T-helper 2 cell treated with Interferon-gamma antibody and Interleukin-4, amounts not matched to agents 5 μg/mL and 100 μg/mL, for 36 hours (primary cell): Measurements from ENCODE around the gene MST1.

Experiments used
- DNase-seq: peaks from one replicate; pipeline ENCODE4 v3.0.0; 2021; ENCODE audit warnings: low spot score
- H3K27ac Mint-ChIP-seq: one replicate; pipeline ENCODE4 v1.8.0; 2021; ENCODE audit warnings: mild to moderate bottlenecking, mixed read lengths
- H3K27me3 Mint-ChIP-seq: one replicate; pipeline ENCODE4 v1.8.0; 2021; ENCODE audit warnings: low read depth, mixed read lengths
- H3K36me3 Mint-ChIP-seq: one replicate; pipeline ENCODE4 v1.8.0; 2021; ENCODE audit warnings: low read depth, mixed read lengths
- H3K4me1 Mint-ChIP-seq: one replicate; pipeline ENCODE4 v1.8.0; 2021; ENCODE audit warnings: low read depth, mixed read lengths
- H3K4me3 Mint-ChIP-seq: one replicate; pipeline ENCODE4 v1.8.0; 2022; ENCODE audit warnings: mild to moderate bottlenecking, moderate library complexity, mixed read lengths
- H3K9me3 Mint-ChIP-seq: one replicate; pipeline ENCODE4 v1.8.0; 2021; ENCODE audit warnings: mixed read lengths

Gene MST1

GRCh38 chr3:49713336-49714105 lies 24.2 kb upstream of the MST1 start:
- Mint-ChIP-seq H3K36me3 (peaks cover 7% of the 10 kb centered on the region), H3K27ac (no peak overlapping the region), H3K27me3 (no peaks in the 10 kb centered on the region), H3K4me3 (no peak overlapping the region), H3K9me3 (no peaks in the 10 kb centered on the region), H3K4me1 (peaks cover 13% of the 10 kb centered on the region)
- DNase-seq: no peak

GRCh38 chr3:49712631-49713317 lies 23.5 kb upstream of the MST1 start:
- Mint-ChIP-seq H3K27ac (no peak overlapping the region), H3K36me3 (peaks cover 6% of the 10 kb centered on the region), H3K27me3 (no peaks in the 10 kb centered on the region), H3K4me1 (peaks cover 12% of the 10 kb centered on the region), H3K4me3 (no peak overlapping the region), H3K9me3 (no peaks in the 10 kb centered on the region)
- no peak for DNase-seq

- H3K27me3 Mint-ChIP-seq: no peaks in the 10 kb centered on the region
- DNase-seq: no peak
- no peaks in the 10 kb centered on the region for H3K9me3 Mint-ChIP-seq
- no peak overlapping the region for H3K4me3 Mint-ChIP-seq
- H3K4me1 Mint-ChIP-seq: peaks cover 12% of the 10 kb centered on the region
- H3K27ac Mint-ChIP-seq: no peak overlapping the region
- peaks cover 6% of the 10 kb centered on the region for H3K36me3 Mint-ChIP-seq
Observed at GRCh38 chr3:49712166-49712565, 22.9 kb upstream of the MST1 start.

GRCh38 chr3:49711489-49711888 lies 22.2 kb upstream of the MST1 start:
- Mint-ChIP-seq H3K9me3 (no peaks in the 10 kb centered on the region), H3K27ac (peak overlapping the region; percentile 42), H3K36me3 (peaks cover 8% of the 10 kb centered on the region), H3K4me3 (no peak overlapping the region), H3K27me3 (no peaks in the 10 kb centered on the region), H3K4me1 (peaks cover 12% of the 10 kb centered on the region)
- DNase-seq: no peak

- no peak for DNase-seq
- Mint-ChIP-seq H3K9me3 (no peaks in the 10 kb centered on the region), H3K4me1 (peaks cover 12% of the 10 kb centered on the region), H3K27me3 (no peaks in the 10 kb centered on the region), H3K27ac (no peak overlapping the region), H3K4me3 (no peak overlapping the region), H3K36me3 (peaks cover 2% of the 10 kb centered on the region)
Observed at GRCh38 chr3:49709852-49710251, 20.6 kb upstream of the MST1 start.

- peaks cover 5% of the 10 kb centered on the region for H3K4me1 Mint-ChIP-seq
- H3K27ac Mint-ChIP-seq: no peak overlapping the region
- DNase-seq: no peak
- no peaks in the 10 kb centered on the region for H3K9me3 Mint-ChIP-seq
- no peak overlapping the region for H3K4me3 Mint-ChIP-seq
- H3K36me3 Mint-ChIP-seq: peaks cover 5% of the 10 kb centered on the region
- no peaks in the 10 kb centered on the region for H3K27me3 Mint-ChIP-seq
Observed at GRCh38 chr3:49707113-49707480, 17.8 kb upstream of the MST1 start.

GRCh38 chr3:49706456-49707112 lies 17.3 kb upstream of the MST1 start:
- Mint-ChIP-seq H3K4me3 (no peak overlapping the region), H3K27me3 (no peaks in the 10 kb centered on the region), H3K9me3 (no peaks in the 10 kb centered on the region), H3K4me1 (peaks cover 3% of the 10 kb centered on the region), H3K36me3 (peaks cover 5% of the 10 kb centered on the region), H3K27ac (no peak overlapping the region)
- no peak for DNase-seq

- H3K27me3 Mint-ChIP-seq: no peaks in the 10 kb centered on the region
Observed at GRCh38 chr3:49705390-49705960, 16.2 kb upstream of the MST1 start.

GRCh38 chr3:49704629-49705028 lies 15.4 kb upstream of the MST1 start:
- H3K27me3 Mint-ChIP-seq: no peaks in the 10 kb centered on the region
- peaks cover 7% of the 10 kb centered on the region for H3K36me3 Mint-ChIP-seq
- H3K4me3 Mint-ChIP-seq: no peak overlapping the region
- no peak for DNase-seq
- no peaks in the 10 kb centered on the region for H3K9me3 Mint-ChIP-seq
- no peak overlapping the region for H3K27ac Mint-ChIP-seq
- no peaks in the 10 kb centered on the region for H3K4me1 Mint-ChIP-seq

More at GRCh38 chr3:49705390-49705960, 16.2 kb upstream of the MST1 start:
- Mint-ChIP-seq H3K4me1 (no peaks in the 10 kb centered on the region), H3K9me3 (no peaks in the 10 kb centered on the region), H3K36me3 (peaks cover 5% of the 10 kb centered on the region), H3K4me3 (no peak overlapping the region), H3K27ac (no peak overlapping the region)
- no peak for DNase-seq

- H3K27me3 Mint-ChIP-seq: no peaks in the 10 kb centered on the region
- peaks cover 7% of the 10 kb centered on the region for H3K36me3 Mint-ChIP-seq
- H3K27ac Mint-ChIP-seq: no peak overlapping the region
- H3K4me1 Mint-ChIP-seq: no peaks in the 10 kb centered on the region
- no peaks in the 10 kb centered on the region for H3K9me3 Mint-ChIP-seq
- no peak for DNase-seq
- H3K4me3 Mint-ChIP-seq: no peak overlapping the region
Observed at GRCh38 chr3:49703956-49704355, 14.7 kb upstream of the MST1 start.

- Mint-ChIP-seq H3K27me3 (no peaks in the 10 kb centered on the region), H3K27ac (no peak overlapping the region), H3K36me3 (peaks cover 7% of the 10 kb centered on the region), H3K9me3 (no peaks in the 10 kb centered on the region), H3K4me3 (no peak overlapping the region), H3K4me1 (no peaks in the 10 kb centered on the region)
- peak; percentile 59 for DNase-seq
Observed at GRCh38 chr3:49703443-49703927, 14.2 kb upstream of the MST1 start.

GRCh38 chr3:49702672-49703071 lies 13.4 kb upstream of the MST1 start:
- DNase-seq: no peak
- Mint-ChIP-seq H3K9me3 (no peaks in the 10 kb centered on the region), H3K27me3 (no peaks in the 10 kb centered on the region), H3K4me3 (no peak overlapping the region), H3K27ac (no peak overlapping the region), H3K36me3 (peaks cover 7% of the 10 kb centered on the region), H3K4me1 (no peaks in the 10 kb centered on the region)

- no peaks in the 10 kb centered on the region for H3K27me3 Mint-ChIP-seq
- H3K27ac Mint-ChIP-seq: no peak overlapping the region
- no peaks in the 10 kb centered on the region for H3K9me3 Mint-ChIP-seq
- no peak overlapping the region for H3K4me3 Mint-ChIP-seq
- H3K4me1 Mint-ChIP-seq: no peaks in the 10 kb centered on the region
- H3K36me3 Mint-ChIP-seq: peaks cover 5% of the 10 kb centered on the region
- DNase-seq: no peak
Observed at GRCh38 chr3:49701388-49702077, 12.3 kb upstream of the MST1 start.
